CD4-positive, alpha-beta memory T cell (primary cell): ENCODE data around the gene TBC1D32. TPM values are rescaled to one million over a fixed set of nuclear protein-coding genes. Genes with fewer than 3 reads are reported as not detected.

Source experiments
- CTCF ChIA-PET: fragments of 350-600 bp; sonication (Branson Sonifier 250); formaldehyde crosslinking; loops from one replicate; lab custom pipeline; 2021; ENCODE audit warnings: inconsistent platforms; ENCODE audit not compliant: partially characterized antibody; lab: Charles Lee
- POLR2A ChIA-PET: fragments of 350-600 bp; sonication (Branson Sonifier 250); formaldehyde crosslinking; loops from one replicate; lab custom pipeline; 2021; ENCODE audit not compliant: partially characterized antibody; lab: Charles Lee
- DNase-seq, 5 donors: peaks; one replicate each; pipeline versions ENCODE4 v3.0.0 to v3.0.0-alpha.2; 2020 to 2022; ENCODE audit warnings: mixed read lengths in 1 of 5
- H3K27ac ChIP-seq: one replicate; pipeline ENCODE4 v1.7.0; 2013; ENCODE audit warnings: low read depth, low read length
- H3K27me3 ChIP-seq: 2 replicates; pipeline ENCODE4 v1.7.0; 2013; ENCODE audit warnings: mild to moderate bottlenecking, low read length, moderate library complexity; ENCODE audit not compliant: insufficient read depth
- H3K36me3 ChIP-seq: 2 replicates; pipeline ENCODE4 v1.7.0; 2013; ENCODE audit warnings: mild to moderate bottlenecking, low read length, moderate library complexity; ENCODE audit not compliant: insufficient read depth
- H3K4me1 ChIP-seq: 2 replicates; pipeline ENCODE4 v1.7.0; 2013; ENCODE audit warnings: mild to moderate bottlenecking, low read length, moderate library complexity; ENCODE audit not compliant: insufficient read depth
- H3K4me3 ChIP-seq, 2 donors: one replicate each; pipeline ENCODE4 v1.7.0; 2013; ENCODE audit warnings: low read length in 2 of 2, mild to moderate bottlenecking in 1 of 2
- H3K9me3 ChIP-seq, 2 donors: one replicate each; pipeline ENCODE4 v1.7.0; 2013; ENCODE audit warnings: low read length in 2 of 2, control low read depth in 1 of 2; ENCODE audit not compliant: control insufficient read depth in 1 of 2
- H3K27ac Mint-ChIP-seq, 7 donors: one replicate each; pipeline ENCODE4 v1.8.0; 2020 to 2021; ENCODE audit warnings: mixed read lengths in 7 of 7, mild to moderate bottlenecking in 6 of 7, inconsistent platforms in 3 of 7, moderate library complexity in 3 of 7
- H3K27me3 Mint-ChIP-seq, 2 donors: one replicate each; pipeline ENCODE4 v1.8.0; 2020 to 2021; ENCODE audit warnings: mixed read lengths in 2 of 2
- H3K36me3 Mint-ChIP-seq, 2 donors: one replicate each; pipeline ENCODE4 v1.8.0; 2020 to 2021; ENCODE audit warnings: mixed read lengths in 2 of 2, inconsistent platforms in 1 of 2, mild to moderate bottlenecking in 1 of 2
- H3K4me1 Mint-ChIP-seq, 4 donors: one replicate each; pipeline ENCODE4 v1.8.0; 2020 to 2021; ENCODE audit warnings: mixed read lengths in 4 of 4, mild to moderate bottlenecking in 1 of 4
- H3K4me3 Mint-ChIP-seq, 8 donors: one replicate each; pipeline ENCODE4 v1.8.0; 2020 to 2021; ENCODE audit warnings: mixed read lengths in 8 of 8, mild to moderate bottlenecking in 7 of 8, moderate library complexity in 6 of 8, inconsistent platforms in 3 of 8
- H3K9me3 Mint-ChIP-seq, 8 donors: one replicate each; pipeline ENCODE4 v1.8.0; 2020 to 2021; ENCODE audit warnings: mixed read lengths in 8 of 8, mild to moderate bottlenecking in 5 of 8, inconsistent platforms in 3 of 8, moderate library complexity in 1 of 8
- intact Hi-C: fragments of 100-400 bp; cut with micrococcal nuclease; formaldehyde crosslinking; loops from one replicate; pipeline ENCODE4 v1.15.1; 2023
- polyA plus RNA-seq, 2 donors: library from polyadenylated mRNA; unstranded; fragments of 300-500 nt; fragmentation: Illumina TruSeq; gene quantifications; one replicate each; pipeline ENCODE4 v1.2.3, GENCODE V29; 2021
- total RNA-seq, 2 experiments: library from RNA; stranded (reverse); gene quantifications; one replicate each; pipeline ENCODE4 v1.2.3, GENCODE V29; 2021

TBC1D32 gene
- total and polyA plus RNA-seq, 4 experiments from 2014 or later, result 5.5 to 13.2 (median 11.2) TPM; not detected in 1

- no peaks in the 10 kb centered on the region for H3K9me3 ChIP-seq
- no peak overlapping the region for H3K27ac ChIP-seq
- CTCF ChIA-PET, result no interaction called here
- intact Hi-C loops, result no loop called here
- no peaks in the 10 kb centered on the region for H3K4me1 Mint-ChIP-seq
- H3K4me3 ChIP-seq, result no peak overlapping the region
- no peaks in the 10 kb centered on the region for H3K4me1 ChIP-seq
- H3K36me3 Mint-ChIP-seq, result peaks cover 11 to 29% of the 10 kb centered on the region in 2 donors
- no peaks in the 10 kb centered on the region for H3K27me3 ChIP-seq
- H3K4me3 Mint-ChIP-seq, result no peak overlapping the region
- no peak overlapping the region for H3K27ac Mint-ChIP-seq
- no peaks in the 10 kb centered on the region for H3K36me3 ChIP-seq
- DNase-seq, result no peak
- peaks cover 0 to 5% (median 3%) of the 10 kb centered on the region in 8 donors for H3K9me3 Mint-ChIP-seq
- POLR2A ChIA-PET, result no interaction called here
- no peaks in the 10 kb centered on the region for H3K27me3 Mint-ChIP-seq
These were observed 162.4 kb downstream of the TBC1D32 start for GRCh38 chr6:121171879-121172278.

GRCh38 chr6:121161886-121162285 is 172.4 kb downstream of the TBC1D32 start:
- Histone ChIP-seq H3K27ac (no peak overlapping the region), H3K4me1 (no peaks in the 10 kb centered on the region), H3K36me3 (peaks cover 15% of the 10 kb centered on the region), H3K9me3 (peaks cover 0 to 5% of the 10 kb centered on the region in 2 donors), H3K4me3 (no peak overlapping the region), H3K27me3 (no peaks in the 10 kb centered on the region)
- no peak overlapping the region for H3K4me3 Mint-ChIP-seq
- no peak for DNase-seq
- peaks cover 4 to 36% (median 24%) of the 10 kb centered on the region in 8 donors for H3K9me3 Mint-ChIP-seq
- H3K4me1 Mint-ChIP-seq, result no peaks in the 10 kb centered on the region
- intact Hi-C loops, result no loop called here
- ChIA-PET POLR2A (no interaction called here), CTCF (no interaction called here)
- H3K27ac Mint-ChIP-seq, result no peak overlapping the region
- H3K36me3 Mint-ChIP-seq, result peaks cover 43 to 53% of the 10 kb centered on the region in 2 donors
- H3K27me3 Mint-ChIP-seq, result no peaks in the 10 kb centered on the region

- CTCF ChIA-PET, result no interaction called here
- peaks cover 55 to 70% of the 10 kb centered on the region in 2 donors for H3K36me3 Mint-ChIP-seq
- POLR2A ChIA-PET, result no interaction called here
These were observed 174.0 kb downstream of the TBC1D32 start for GRCh38 chr6:121160276-121160675.

DNA sequence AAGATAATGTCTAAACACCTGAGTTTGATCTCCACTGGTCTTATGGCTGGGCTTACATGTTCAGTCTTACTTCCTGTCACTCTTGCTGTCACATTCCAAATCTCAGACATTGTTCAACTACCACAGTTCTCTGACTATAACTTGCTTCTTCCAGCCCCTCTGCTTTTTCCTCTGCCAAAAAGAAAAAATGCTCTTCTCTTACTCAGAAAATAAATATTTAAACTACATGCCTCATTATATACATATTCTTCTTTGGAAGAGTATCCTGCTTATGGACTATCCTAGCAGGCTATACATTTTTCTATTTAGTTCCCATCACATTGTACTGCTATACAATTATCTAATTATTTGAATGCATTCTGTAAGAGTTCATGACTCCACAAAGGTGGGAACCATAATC is 175.4 kb downstream of the TBC1D32 start:
- Histone ChIP-seq H3K27me3 (no peaks in the 10 kb centered on the region), H3K9me3 (peaks cover 0 to 9% of the 10 kb centered on the region in 2 donors), H3K36me3 (peaks cover 15% of the 10 kb centered on the region), H3K4me3 (no peak overlapping the region), H3K27ac (no peak overlapping the region), H3K4me1 (no peaks in the 10 kb centered on the region)
- Mint-ChIP-seq H3K4me1 (no peaks in the 10 kb centered on the region), H3K4me3 (no peak overlapping the region), H3K36me3 (peaks cover 67 to 83% of the 10 kb centered on the region in 2 donors), H3K9me3 (peaks cover 4 to 64% (median 46%) of the 10 kb centered on the region in 8 donors), H3K27me3 (no peaks in the 10 kb centered on the region), H3K27ac (no peak overlapping the region)
- CTCF ChIA-PET, result no interaction called here
- POLR2A ChIA-PET, result no interaction called here
- DNase-seq, result no peak
- intact Hi-C loops, result no loop called here

More at GRCh38 chr6:121160276-121160675, 174.0 kb downstream of the TBC1D32 start:
- peaks cover 4 to 50% (median 35%) of the 10 kb centered on the region in 8 donors for H3K9me3 Mint-ChIP-seq
- H3K36me3 ChIP-seq, result peaks cover 15% of the 10 kb centered on the region
- no peaks in the 10 kb centered on the region for H3K27me3 ChIP-seq
- H3K4me1 ChIP-seq, result no peaks in the 10 kb centered on the region
- no peak overlapping the region for H3K4me3 Mint-ChIP-seq
- no peaks in the 10 kb centered on the region for H3K27me3 Mint-ChIP-seq
- intact Hi-C loops, result no loop called here
- no peak overlapping the region for H3K27ac ChIP-seq
- H3K4me3 ChIP-seq, result no peak overlapping the region
- DNase-seq, result no peak
- H3K27ac Mint-ChIP-seq, result no peak overlapping the region
- no peaks in the 10 kb centered on the region for H3K4me1 Mint-ChIP-seq
- H3K9me3 ChIP-seq, result peaks cover 0 to 5% of the 10 kb centered on the region in 2 donors

GRCh38 chr6:121158438-121158837 is 175.8 kb downstream of the TBC1D32 start:
- H3K36me3 Mint-ChIP-seq, result peaks cover 68 to 88% of the 10 kb centered on the region in 2 donors
- no peaks in the 10 kb centered on the region for H3K4me1 Mint-ChIP-seq
- no peak for DNase-seq
- no peak overlapping the region for H3K27ac ChIP-seq
- peaks cover 0 to 10% of the 10 kb centered on the region in 2 donors for H3K9me3 ChIP-seq
- H3K27me3 Mint-ChIP-seq, result no peaks in the 10 kb centered on the region
- H3K27ac Mint-ChIP-seq, result no peak overlapping the region
- POLR2A ChIA-PET, result no interaction called here
- peaks cover 15% of the 10 kb centered on the region for H3K36me3 ChIP-seq
- H3K4me1 ChIP-seq, result no peaks in the 10 kb centered on the region
- H3K4me3 Mint-ChIP-seq, result no peak overlapping the region
- peaks cover 4 to 66% (median 48%) of the 10 kb centered on the region in 8 donors for H3K9me3 Mint-ChIP-seq
- CTCF ChIA-PET, result no interaction called here
- intact Hi-C loops, result no loop called here
- H3K27me3 ChIP-seq, result no peaks in the 10 kb centered on the region
- H3K4me3 ChIP-seq, result no peak overlapping the region

- no peak overlapping the region for H3K27ac Mint-ChIP-seq
- intact Hi-C loops, result no loop called here
- H3K9me3 Mint-ChIP-seq, result peaks cover 4 to 71% (median 53%) of the 10 kb centered on the region in 8 donors
These were observed 176.4 kb downstream of the TBC1D32 start for GRCh38 chr6:121157906-121158305.

GRCh38 chr6:121143476-121143875 is 190.8 kb downstream of the TBC1D32 start:
- H3K4me3 ChIP-seq, result no peak overlapping the region
- H3K9me3 ChIP-seq, result no peaks in the 10 kb centered on the region
- POLR2A ChIA-PET, result no interaction called here
- H3K27me3 ChIP-seq, result no peaks in the 10 kb centered on the region
- peaks cover 3 to 25% (median 15%) of the 10 kb centered on the region in 8 donors for H3K9me3 Mint-ChIP-seq
- peaks cover 11 to 30% of the 10 kb centered on the region in 2 donors for H3K36me3 Mint-ChIP-seq
- no peak for DNase-seq
- intact Hi-C loops, result no loop called here
- H3K4me1 ChIP-seq, result no peaks in the 10 kb centered on the region
- H3K4me3 Mint-ChIP-seq, result no peak overlapping the region
- H3K27ac ChIP-seq, result no peak overlapping the region
- H3K27ac Mint-ChIP-seq, result no peak overlapping the region
- no peaks in the 10 kb centered on the region for H3K4me1 Mint-ChIP-seq
- H3K27me3 Mint-ChIP-seq, result no peaks in the 10 kb centered on the region
- no peaks in the 10 kb centered on the region for H3K36me3 ChIP-seq
- CTCF ChIA-PET, result no interaction called here

More at GRCh38 chr6:121157906-121158305, 176.4 kb downstream of the TBC1D32 start:
- no peak for DNase-seq
- ChIA-PET CTCF (no interaction called here), POLR2A (no interaction called here)
- Histone ChIP-seq H3K27ac (no peak overlapping the region), H3K4me3 (no peak overlapping the region), H3K27me3 (no peaks in the 10 kb centered on the region), H3K4me1 (no peaks in the 10 kb centered on the region), H3K9me3 (peaks cover 0 to 15% of the 10 kb centered on the region in 2 donors), H3K36me3 (peaks cover 15% of the 10 kb centered on the region)
- Mint-ChIP-seq H3K27me3 (no peaks in the 10 kb centered on the region), H3K4me1 (no peaks in the 10 kb centered on the region), H3K4me3 (no peak overlapping the region), H3K36me3 (peaks cover 68 to 93% of the 10 kb centered on the region in 2 donors)
